Lung (tissue), 12 donors: Measurements from ENCODE around the gene RNH1. TPM values are rescaled to one million over a fixed set of nuclear protein-coding genes. Genes with fewer than 3 reads are reported as not detected.

Experiments used
- ATAC-seq: fragments of 200-7000 bp; cut with Tn5 transposase; one replicate; pipeline ENCODE4 v1.9.1; 2020; ENCODE audit warnings: moderate number of reproducible peaks; ENCODE audit not compliant: insufficient read depth, low FRiP score
- DNase-seq, 3 donors: peaks; one replicate each; pipeline ENCODE4 v3.0.0-alpha.2; 2013 to 2017
- H3K27ac ChIP-seq, 2 donors: one replicate each; pipeline ENCODE4 v1.5.1; 2013; ENCODE audit warnings: mild to moderate bottlenecking in 2 of 2, moderate library complexity in 2 of 2, control low read depth in 1 of 2, inconsistent platforms in 1 of 2, low read depth in 1 of 2, low read length in 1 of 2
- H3K27me3 ChIP-seq, 3 donors: one replicate each; pipeline ENCODE4 v1.5.1; 2013; ENCODE audit warnings: low read length in 2 of 3; ENCODE audit not compliant: control insufficient read depth in 3 of 3, insufficient read depth in 3 of 3
- H3K36me3 ChIP-seq, 4 donors: one replicate each; pipeline ENCODE4 v1.5.1; 2013; ENCODE audit warnings: low read length in 4 of 4, mild to moderate bottlenecking in 1 of 4, moderate library complexity in 1 of 4; ENCODE audit not compliant: control insufficient read depth in 4 of 4, insufficient read depth in 4 of 4
- H3K4me1 ChIP-seq, 5 donors: one replicate each; pipeline ENCODE4 v1.5.1; 2013; ENCODE audit warnings: low read length in 5 of 5, mild to moderate bottlenecking in 2 of 5, moderate library complexity in 1 of 5; ENCODE audit not compliant: control insufficient read depth in 5 of 5, insufficient read depth in 5 of 5
- H3K4me3 ChIP-seq: one replicate; pipeline ENCODE4 v1.5.1; 2013; ENCODE audit warnings: mild to moderate bottlenecking, control low read depth, moderate library complexity
- H3K9ac ChIP-seq, 2 donors: one replicate each; pipeline ENCODE4 v1.5.1; 2013; ENCODE audit warnings: low read length in 2 of 2, control low read depth in 1 of 2; ENCODE audit not compliant: insufficient read depth in 1 of 2
- H3K9me3 ChIP-seq, 4 donors: one replicate each; pipeline ENCODE4 v1.5.1; 2013; ENCODE audit warnings: low read length in 3 of 4, mild to moderate bottlenecking in 1 of 4, moderate library complexity in 1 of 4; ENCODE audit not compliant: control insufficient read depth in 4 of 4, insufficient read depth in 3 of 4
- CTCF ChIP-seq: IDR thresholded peaks from 2 replicates; pipeline ENCODE4 v1.5.1; 2012; ENCODE audit warnings: mild to moderate bottlenecking; ENCODE audit errors: control extremely low read depth, extremely low read depth
- WGBS, 2 donors: extraction: QIAGEN DNeasy Blood & Tissue Kit; methylation state at CpG; one replicate each; pipeline ENCODE4 v1.1.7; 2013; 5-methylcytosine and 5-hydroxymethylcytosine counted together
- polyA plus RNA-seq, 2 donors: library from polyadenylated mRNA; stranded (reverse); fragments of 200-250 nt; gene quantifications; one replicate each; pipeline ENCODE4 v1.2.1, GENCODE V29; 2013
- total RNA-seq, 2 donors: library from RNA; depleted of rRNA in 1 of 2; stranded (reverse); fragments of >200 nt in 1 of 2; gene quantifications; one replicate each; pipeline ENCODE4 v1.2.1, GENCODE V29; 2014 to 2021
- donor health status: control.
- donor health status: control.
- donor health status: Bipolar disorder and iron deficiency.
- donor health status: healthy.
- donor health status: DM: yes; HTN: yes; CAD: no.

Gene RNH1
- total and polyA plus RNA-seq, 4 donors: 152 to 315 (median 233) TPM

- DNase-seq: no peak
Measured at GRCh38 chr11:460331-461199, 46.5 kb downstream of the RNH1 start.

GRCh38 chr11:459511-460220 is 47.4 kb downstream of the RNH1 start:
- Histone ChIP-seq H3K9ac (no peak overlapping the region), H3K9me3 (no peaks in the 10 kb centered on the region), H3K27ac (peak overlapping the region; percentile 48 to 71), H3K4me1 (peaks cover 0 to 2% (median 0%) of the 10 kb centered on the region in 5 donors), H3K27me3 (no peaks in the 10 kb centered on the region), H3K36me3 (peaks cover 0 to 17% (median 5%) of the 10 kb centered on the region in 4 donors), H3K4me3 (no peak overlapping the region)
- ATAC-seq (no peak), DNase-seq (no peak)
- TF ChIP-seq CTCF: no peak
- WGBS, 2 donors: 94 to 95% methylated on average over 24 of the region's 24 CpGs

More at GRCh38 chr11:460331-461199, 46.5 kb downstream of the RNH1 start:
- Histone ChIP-seq H3K9me3 (no peaks in the 10 kb centered on the region), H3K27ac (peak overlapping the region; percentile 48 to 71), H3K36me3 (peaks cover 0 to 14% (median 4%) of the 10 kb centered on the region in 4 donors), H3K9ac (no peak overlapping the region), H3K27me3 (no peaks in the 10 kb centered on the region), H3K4me1 (peaks cover 0 to 2% (median 0%) of the 10 kb centered on the region in 5 donors), H3K4me3 (no peak overlapping the region)
- 86 to 97% methylated on average over 41 of the region's 41 CpGs for WGBS, 2 donors
- TF ChIP-seq CTCF: no peak
- peak; percentile 53 for ATAC-seq

- ATAC-seq (no peak), DNase-seq (no peak)
- H3K27me3 ChIP-seq: no peaks in the 10 kb centered on the region
- no peak overlapping the region for H3K27ac ChIP-seq
- H3K9me3 ChIP-seq: no peaks in the 10 kb centered on the region
- H3K36me3 ChIP-seq: peaks cover 0 to 28% (median 11%) of the 10 kb centered on the region in 4 donors
- peaks cover 0 to 2% (median 0%) of the 10 kb centered on the region in 5 donors for H3K4me1 ChIP-seq
- no peak overlapping the region for H3K9ac ChIP-seq
- no peak overlapping the region for H3K4me3 ChIP-seq
- no peak for TF ChIP-seq CTCF
- WGBS, 2 donors: 34 to 69% methylated on average over 23 of the region's 23 CpGs
Measured at GRCh38 chr11:457111-457760, 49.8 kb downstream of the RNH1 start.
